CD14-positive monocyte (primary cell): ENCODE results near the gene ZNF296. TPM values are rescaled to one million over a fixed set of nuclear protein-coding genes. Genes with fewer than 3 reads are reported as not detected.

Experiments
- DNase-seq, 3 donors: peaks; one replicate each; pipeline ENCODE4 v3.0.0-alpha.2; 2011 to 2022
- H2AFZ ChIP-seq: 2 replicates; pipeline ENCODE4 v1.6.0; 2012; ENCODE audit warnings: mild to moderate bottlenecking, low read depth, low read length, inconsistent platforms; ENCODE audit not compliant: insufficient read depth, poor library complexity, severe bottlenecking
- H3K27ac ChIP-seq, 2 donors: 1 replicate in 1 of 2; 2 replicates in 1 of 2; pipeline ENCODE4 v1.5.1; 2012 to 2013; ENCODE audit warnings: low read length in 2 of 2, control low read depth in 1 of 2, inconsistent platforms in 1 of 2, low read depth in 1 of 2, mild to moderate bottlenecking in 1 of 2
- H3K27me3 ChIP-seq, 2 donors: one replicate each; pipeline versions ENCODE4 v1.6.0 to v1.6.1; 2011 to 2013; ENCODE audit warnings: low read length in 2 of 2; ENCODE audit not compliant: control insufficient read depth in 2 of 2, insufficient read depth in 2 of 2
- H3K36me3 ChIP-seq, 2 donors: replicated peaks in 1 of 2; 1 replicate in 1 of 2; 2 replicates in 1 of 2; pipeline versions ENCODE4 v1.5.1 to v1.6.1; 2012 to 2013; ENCODE audit warnings: low read length in 2 of 2, control low read depth in 1 of 2, inconsistent platforms in 1 of 2, mild to moderate bottlenecking in 1 of 2; ENCODE audit not compliant: insufficient read depth in 2 of 2, control insufficient read depth in 1 of 2
- H3K4me1 ChIP-seq, 2 donors: 1 replicate in 1 of 2; 2 replicates in 1 of 2; pipeline versions ENCODE4 v1.5.1 to v1.6.1; 2012 to 2013; ENCODE audit warnings: low read length in 2 of 2, control low read depth in 1 of 2, inconsistent platforms in 1 of 2, mild to moderate bottlenecking in 1 of 2, moderate library complexity in 1 of 2; ENCODE audit not compliant: insufficient read depth in 2 of 2, control insufficient read depth in 1 of 2
- H3K4me2 ChIP-seq: replicated peaks from 2 replicates; pipeline ENCODE3; 2012; ENCODE audit warnings: low read length, moderate library complexity, mild to moderate bottlenecking; ENCODE audit not compliant: poor library complexity, severe bottlenecking; ENCODE audit errors: extremely low read depth
- H3K4me3 ChIP-seq, 3 experiments: fragments of 200-600 bp in 1 of 3; sonication (generic) in 1 of 3; replicated peaks in 1 of 3; 1 replicate in 2 of 3; 2 replicates in 1 of 3; pipeline ENCODE4 v1.5.1; 2011 to 2013; ENCODE audit warnings: low read length in 3 of 3, mild to moderate bottlenecking in 3 of 3, control low read depth in 2 of 3, low read depth in 2 of 3, inconsistent platforms in 1 of 3, moderate library complexity in 1 of 3
- H3K79me2 ChIP-seq: 2 replicates; pipeline ENCODE4 v1.6.0; 2012; ENCODE audit warnings: mild to moderate bottlenecking, control low read depth, inconsistent platforms, low read length, moderate library complexity; ENCODE audit not compliant: insufficient read depth
- H3K9ac ChIP-seq: 2 replicates; pipeline ENCODE4 v1.6.0; 2017; ENCODE audit warnings: low read length, mild to moderate bottlenecking; ENCODE audit not compliant: insufficient read depth, poor library complexity, severe bottlenecking
- H3K9me3 ChIP-seq, 2 donors: replicated peaks in 1 of 2; 1 replicate in 1 of 2; 2 replicates in 1 of 2; pipeline versions ENCODE4 v1.5.1 to v1.6.1; 2012 to 2013; ENCODE audit warnings: low read length in 2 of 2, control low read depth in 1 of 2; ENCODE audit not compliant: control insufficient read depth in 1 of 2, insufficient read depth in 1 of 2
- H4K20me1 ChIP-seq: 2 replicates; pipeline ENCODE4 v1.6.0; 2012; ENCODE audit warnings: mild to moderate bottlenecking, low read length, control low read depth, moderate library complexity; ENCODE audit not compliant: insufficient read depth
- H3K27ac Mint-ChIP-seq, 7 donors: one replicate each; pipeline ENCODE4 v1.8.0; 2020; ENCODE audit warnings: mild to moderate bottlenecking in 7 of 7, mixed read lengths in 7 of 7, moderate library complexity in 6 of 7, inconsistent platforms in 2 of 7
- H3K27me3 Mint-ChIP-seq, 3 donors: one replicate each; pipeline ENCODE4 v1.8.0; 2021 to 2022; ENCODE audit warnings: low read depth in 3 of 3, mild to moderate bottlenecking in 3 of 3, mixed read lengths in 3 of 3, moderate library complexity in 3 of 3, inconsistent platforms in 1 of 3
- H3K36me3 Mint-ChIP-seq, 2 donors: one replicate each; pipeline ENCODE4 v1.8.0; 2020; ENCODE audit warnings: mixed read lengths in 2 of 2, inconsistent platforms in 1 of 2, mild to moderate bottlenecking in 1 of 2
- H3K4me1 Mint-ChIP-seq: one replicate; pipeline ENCODE4 v1.8.0; 2020; ENCODE audit warnings: mild to moderate bottlenecking, mixed read lengths
- H3K4me3 Mint-ChIP-seq, 2 donors: one replicate each; pipeline ENCODE4 v1.8.0; 2020; ENCODE audit warnings: mild to moderate bottlenecking in 2 of 2, mixed read lengths in 2 of 2, moderate library complexity in 1 of 2
- H3K9me3 Mint-ChIP-seq, 7 donors: one replicate each; pipeline ENCODE4 v1.8.0; 2020 to 2022; ENCODE audit warnings: mixed read lengths in 7 of 7, mild to moderate bottlenecking in 6 of 7, moderate library complexity in 6 of 7, inconsistent platforms in 2 of 7
- CTCF ChIP-seq: fragments of 200-600 bp; IDR thresholded peaks from one replicate; pipeline ENCODE4 v1.8.0; 2022; ENCODE audit warnings: antibody characterized with exemption, mild to moderate bottlenecking
- WGBS: methylation state at CpG from one replicate; pipeline ENCODE4 v1.1.5; 2013; ENCODE audit warnings: missing lambda C conversion rate; ENCODE audit not compliant: insufficient coverage; 5-methylcytosine and 5-hydroxymethylcytosine counted together
- intact Hi-C, 2 donors: fragments of 100-400 bp; cut with micrococcal nuclease; formaldehyde crosslinking; loops; one replicate each; pipeline versions ENCODE4 v1.15.0 to v1.15.1; 2023
- polyA plus RNA-seq, 3 donors: library from polyadenylated mRNA; depleted of rRNA in 1 of 3; unstranded in 2 of 3; stranded (reverse) in 1 of 3; fragments of 300-500 nt in 2 of 3; fragments of >200 nt in 1 of 3; fragmentation: Illumina TruSeq in 2 of 3; gene quantifications; 1 replicate in 2 of 3; 2 replicates in 1 of 3; pipeline ENCODE4 v1.2.3, GENCODE V29; 2012 to 2021

The ZNF296 gene
- polyA plus RNA-seq, 3 donors = 3.8 to 7.2 (median 6.5) TPM

- Mint-ChIP-seq H3K4me1 (peaks cover 8% of the 10 kb centered on the region), H3K4me3 (no peak overlapping the region), H3K27ac (peak overlapping the region; percentile 7 to 78 (median 54)), H3K36me3 (peaks cover 53 to 89% of the 10 kb centered on the region in 2 donors), H3K27me3 (no peaks in the 10 kb centered on the region), H3K9me3 (peaks cover 0 to 3% (median 0%) of the 10 kb centered on the region in 7 donors)
- no peak for DNase-seq
- WGBS = 77% methylated on average over 10 of the region's 13 CpGs
- peaks cover 88% of the 10 kb centered on the region for H4K20me1 ChIP-seq
- no peaks in the 10 kb centered on the region for H3K27me3 ChIP-seq
- intact Hi-C loops = no loop called here
- no peak overlapping the region for H3K27ac ChIP-seq
- no peak overlapping the region for H3K9ac ChIP-seq
- no peak for TF ChIP-seq CTCF
- no peak overlapping the region for H2AFZ ChIP-seq
- H3K4me1 ChIP-seq = peaks cover 2 to 4% of the 10 kb centered on the region in 2 donors
- peaks cover 38% of the 10 kb centered on the region for H3K79me2 ChIP-seq
- no peak overlapping the region for H3K4me3 ChIP-seq
- no peaks in the 10 kb centered on the region for H3K9me3 ChIP-seq
- no peak overlapping the region for H3K4me2 ChIP-seq
- H3K36me3 ChIP-seq = peaks cover 81 to 86% of the 10 kb centered on the region in 2 donors
Measured at GRCh38 chr19:45069056-45069455, 7.2 kb downstream of the ZNF296 start.

GRCh38 chr19:45068041-45068440 is 8.2 kb downstream of the ZNF296 start:
- peak overlapping the region in 1 of 7 donors; percentile 31 for H3K27ac Mint-ChIP-seq
- DNase-seq = no peak
- WGBS = 92% methylated on average over 2 of the region's 10 CpGs

More at GRCh38 chr19:45068041-45068440, 8.2 kb downstream of the ZNF296 start:
- Histone ChIP-seq H3K9me3 (no peaks in the 10 kb centered on the region), H3K36me3 (peaks cover 86 to 96% of the 10 kb centered on the region in 2 donors), H3K4me1 (no peaks in the 10 kb centered on the region), H3K4me2 (no peak overlapping the region), H4K20me1 (peaks cover 94% of the 10 kb centered on the region), H2AFZ (no peak overlapping the region), H3K9ac (no peak overlapping the region), H3K79me2 (peaks cover 37% of the 10 kb centered on the region), H3K4me3 (no peak overlapping the region), H3K27ac (no peak overlapping the region), H3K27me3 (no peaks in the 10 kb centered on the region)
- intact Hi-C loops = no loop called here
- no peak for TF ChIP-seq CTCF
- H3K4me3 Mint-ChIP-seq = no peak overlapping the region
- H3K9me3 Mint-ChIP-seq = peaks cover 0 to 3% (median 0%) of the 10 kb centered on the region in 7 donors
- H3K4me1 Mint-ChIP-seq = peaks cover 7% of the 10 kb centered on the region
- no peaks in the 10 kb centered on the region for H3K27me3 Mint-ChIP-seq
- peaks cover 57 to 95% of the 10 kb centered on the region in 2 donors for H3K36me3 Mint-ChIP-seq
